H1 (cell line): Measurements from ENCODE around the gene EPB41L5. TPM values are rescaled to one million over a fixed set of nuclear protein-coding genes. Genes with fewer than 3 reads are reported as not detected.
A peak's percentile ranks its signal among the peaks of the same experiment; 100 is the strongest.

Experiments used
- CTCF ChIA-PET: fragments of 300-600 bp; sonication (Branson Sonifier 250); formaldehyde crosslinking; loops from one replicate; lab custom pipeline; 2021; ENCODE audit not compliant: partially characterized antibody; lab: Charles Lee
- POLR2A ChIA-PET: fragments of 300-600 bp; sonication (Branson Sonifier 250); formaldehyde crosslinking; loops from one replicate; lab custom pipeline; 2021; ENCODE audit warnings: inconsistent platforms; ENCODE audit not compliant: partially characterized antibody; lab: Charles Lee
- DNase-seq, 2 experiments: peaks; one replicate each; pipeline versions ENCODE4 v3.0.0 to v3.0.0-alpha.2; 2010 to 2022; ENCODE audit warnings: low spot score in 2 of 2, low read depth in 1 of 2, mixed read lengths in 1 of 2
- FAIRE-seq: peaks from 2 replicates; lab custom pipeline; 2011; peaks lifted over from hg19 to GRCh38; lab: Jason Lieb, UNC
- H2AFZ ChIP-seq: 2 replicates; pipeline ENCODE4 v1.8.1; 2012; ENCODE audit warnings: low read length, inconsistent platforms
- H2AK5ac ChIP-seq: 2 replicates; pipeline ENCODE4 v1.6.1; 2013; ENCODE audit warnings: low read depth, low read length
- H2BK120ac ChIP-seq: replicated peaks from 2 replicates; pipeline ENCODE3; 2013; ENCODE audit warnings: low read depth, low read length, inconsistent platforms
- H2BK12ac ChIP-seq: 2 replicates; pipeline ENCODE4 v1.6.1; 2013; ENCODE audit warnings: low read depth, low read length
- H2BK15ac ChIP-seq: 2 replicates; pipeline ENCODE4 v1.6.1; 2013; ENCODE audit warnings: low read length
- H2BK20ac ChIP-seq: 2 replicates; pipeline ENCODE4 v1.6.1; 2013; ENCODE audit warnings: low read length
- H2BK5ac ChIP-seq: 2 replicates; pipeline ENCODE4 v1.6.1; 2013; ENCODE audit warnings: low read depth, low read length
- H3K14ac ChIP-seq: 2 replicates; pipeline ENCODE4 v1.6.1; 2013; ENCODE audit warnings: inconsistent platforms; ENCODE audit not compliant: insufficient read length
- H3K18ac ChIP-seq: 2 replicates; pipeline ENCODE4 v1.6.1; 2013; ENCODE audit warnings: low read length; ENCODE audit errors: extremely low read depth
- H3K23ac ChIP-seq: 2 replicates; pipeline ENCODE4 v1.6.1; 2013; ENCODE audit warnings: inconsistent platforms; ENCODE audit not compliant: insufficient read length
- H3K23me2 ChIP-seq: 2 replicates; pipeline ENCODE4 v1.6.1; 2013; ENCODE audit warnings: low read depth, low read length
- H3K27ac ChIP-seq: 2 replicates; pipeline ENCODE4 v1.6.1; 2011; ENCODE audit warnings: low read depth, low read length, inconsistent platforms
- H3K27me3 ChIP-seq, 4 experiments: replicated peaks in 1 of 4; 1 replicate in 1 of 4; 2 replicates in 3 of 4; pipeline versions ENCODE4 v1.6.1 to v1.8.1; 2011 to 2013; ENCODE audit warnings: low read length in 3 of 4, mild to moderate bottlenecking in 3 of 4, inconsistent platforms in 2 of 4, mixed read lengths in 2 of 4, moderate library complexity in 1 of 4; ENCODE audit not compliant: control insufficient read depth in 3 of 4, insufficient read depth in 3 of 4; ENCODE audit errors: extremely low read depth in 1 of 4
- H3K36me3 ChIP-seq, 4 experiments: 2 replicates each; pipeline versions ENCODE4 v1.6.1 to v1.8.1; 2011 to 2013; ENCODE audit warnings: mild to moderate bottlenecking in 4 of 4, low read length in 3 of 4, moderate library complexity in 2 of 4, control low read depth in 1 of 4, inconsistent platforms in 1 of 4; ENCODE audit not compliant: insufficient read depth in 4 of 4, control insufficient read depth in 2 of 4
- H3K4ac ChIP-seq: replicated peaks from 2 replicates; pipeline ENCODE3; 2013; ENCODE audit warnings: low read length, low read depth, mixed read lengths, inconsistent platforms; ENCODE audit not compliant: insufficient read length
- H3K4me1 ChIP-seq, 4 experiments: replicated peaks in 1 of 4; 1 replicate in 1 of 4; 2 replicates in 3 of 4; pipeline versions ENCODE4 v1.6.1 to v1.8.1; 2011 to 2013; ENCODE audit warnings: low read length in 3 of 4, inconsistent platforms in 2 of 4, mixed read lengths in 1 of 4; ENCODE audit not compliant: insufficient read depth in 4 of 4, control insufficient read depth in 3 of 4
- H3K4me2 ChIP-seq, 2 experiments: 2 replicates each; pipeline versions ENCODE4 v1.6.1 to v1.8.1; 2011 to 2013; ENCODE audit warnings: low read depth in 2 of 2, low read length in 2 of 2, control low read depth in 1 of 2, inconsistent platforms in 1 of 2, mild to moderate bottlenecking in 1 of 2; ENCODE audit not compliant: insufficient read depth in 1 of 2
- H3K4me3 ChIP-seq, 4 experiments: fragments of 200-600, 300-600 bp in 1 of 4; sonication (generic), shearing (Covaris generic), sonication (Bioruptor Twin) in 1 of 4; 2 replicates each; pipeline versions ENCODE4 v1.5.1 to v1.8.1; 2011 to 2016; ENCODE audit warnings: low read length in 4 of 4, low read depth in 3 of 4, control low read depth in 2 of 4, inconsistent platforms in 2 of 4, mild to moderate bottlenecking in 2 of 4, mixed read lengths in 1 of 4, moderate library complexity in 1 of 4; ENCODE audit not compliant: insufficient read depth in 2 of 4; ENCODE audit errors: extremely low read depth in 1 of 4
- H3K56ac ChIP-seq: replicated peaks from 2 replicates; pipeline ENCODE3; 2013; ENCODE audit warnings: low read depth, mild to moderate bottlenecking, mixed read lengths, low read length, inconsistent platforms; ENCODE audit not compliant: insufficient read length
- H3K79me1 ChIP-seq: 2 replicates; pipeline ENCODE4 v1.6.1; 2013; ENCODE audit warnings: low read depth, low read length, control low read depth
- H3K79me2 ChIP-seq, 2 experiments: 2 replicates each; pipeline versions ENCODE4 v1.6.1 to v1.8.1; 2012 to 2013; ENCODE audit warnings: low read length in 2 of 2, mild to moderate bottlenecking in 2 of 2, inconsistent platforms in 1 of 2; ENCODE audit not compliant: insufficient read depth in 2 of 2, control insufficient read depth in 1 of 2
- H3K9ac ChIP-seq, 4 experiments: replicated peaks in 1 of 4; 1 replicate in 1 of 4; 2 replicates in 3 of 4; pipeline versions ENCODE4 v1.6.1 to v1.8.1; 2011 to 2013; ENCODE audit warnings: low read depth in 3 of 4, low read length in 3 of 4, control low read depth in 2 of 4, mild to moderate bottlenecking in 2 of 4, moderate library complexity in 2 of 4, inconsistent platforms in 1 of 4; ENCODE audit errors: extremely low read depth in 1 of 4
- H3K9me3 ChIP-seq, 2 experiments: 2 replicates each; pipeline versions ENCODE4 v1.6.1 to v1.8.1; 2012 to 2013; ENCODE audit warnings: mild to moderate bottlenecking in 2 of 2, moderate library complexity in 2 of 2, control low read depth in 1 of 2, inconsistent platforms in 1 of 2, low read depth in 1 of 2, low read length in 1 of 2, mixed read lengths in 1 of 2; ENCODE audit not compliant: insufficient read depth in 2 of 2
- H4K20me1 ChIP-seq, 2 experiments: replicated peaks in 1 of 2; 2 replicates each; pipeline versions ENCODE3 to v1.8.1; 2011 to 2013; ENCODE audit warnings: inconsistent platforms in 2 of 2, low read length in 2 of 2, mild to moderate bottlenecking in 1 of 2; ENCODE audit not compliant: insufficient read depth in 2 of 2, control insufficient read depth in 1 of 2
- H4K5ac ChIP-seq: 2 replicates; pipeline ENCODE4 v1.6.1; 2013; ENCODE audit warnings: low read length, low read depth, mixed read lengths, inconsistent platforms; ENCODE audit not compliant: insufficient read length
- H4K8ac ChIP-seq: 2 replicates; pipeline ENCODE4 v1.8.0; 2013; ENCODE audit warnings: mild to moderate bottlenecking, moderate library complexity, low read length, inconsistent platforms; ENCODE audit not compliant: insufficient read depth; ENCODE audit errors: extremely low read depth
- H4K91ac ChIP-seq: replicated peaks from 2 replicates; pipeline ENCODE3; 2013; ENCODE audit warnings: low read length, mixed read lengths, inconsistent platforms; ENCODE audit not compliant: insufficient read length
- JUND ChIP-seq: IDR thresholded peaks from 2 replicates; pipeline ENCODE4 v1.6.1; 2011; ENCODE audit warnings: mild to moderate bottlenecking, improper control_type of control experiment, low read length
- NANOG ChIP-seq: IDR thresholded peaks from 2 replicates; pipeline ENCODE4 v1.6.1; 2011; ENCODE audit warnings: low read length, low read depth, mild to moderate bottlenecking, inconsistent platforms; ENCODE audit not compliant: insufficient read depth, poor library complexity, severe bottlenecking
- RBBP5 ChIP-seq: IDR thresholded peaks from 2 replicates; pipeline ENCODE4 v1.7.1; 2012; ENCODE audit warnings: low read depth, mild to moderate bottlenecking, inconsistent platforms, low read length, moderate library complexity, borderline replicate concordance
- SP1 ChIP-seq: IDR thresholded peaks from 2 replicates; pipeline ENCODE4 v1.6.1; 2011; ENCODE audit warnings: low read depth, low read length
- SP2 ChIP-seq: IDR thresholded peaks from 2 replicates; pipeline ENCODE4 v1.6.1; 2012; ENCODE audit warnings: mild to moderate bottlenecking, low read length, inconsistent platforms
- TBP ChIP-seq: IDR thresholded peaks from 2 replicates; pipeline ENCODE4 v1.6.1; 2011; ENCODE audit warnings: low read depth, low read length, improper control_type of control experiment
- WGBS, 2 experiments: shearing (Covaris generic) in 1 of 2; methylation state at CpG; one replicate each; pipeline versions ENCODE4 v1.1.6 to v1.1.7; 2013 to 2015; ENCODE audit warnings: low lambda C conversion rate in 2 of 2, mixed read lengths in 2 of 2, inconsistent platforms in 1 of 2, low coverage in 1 of 2, missing lambda C conversion rate in 1 of 2; ENCODE audit not compliant: insufficient replicate concordance in 2 of 2, insufficient coverage in 1 of 2, insufficient read length in 1 of 2; ENCODE audit errors: extremely low coverage in 1 of 2, missing lambda C conversion rate in 1 of 2; 5-methylcytosine and 5-hydroxymethylcytosine counted together
- polyA plus RNA-seq, 7 experiments: library from polyadenylated mRNA; depleted of rRNA in 3 of 7; stranded (reverse) in 5 of 7; unstranded in 2 of 7; fragments of >200 nt in 5 of 7; fragments of 200-250 nt in 2 of 7; gene quantifications; 1 replicate in 5 of 7; 2 replicates in 1 of 7; 4 replicates in 1 of 7; pipeline versions ENCODE4 v1.2.1 to v1.2.3, GENCODE V29; 2011 to 2013; ENCODE audit warnings: missing spikeins in 2 of 7, mixed read lengths in 2 of 7
- total RNA-seq: library from RNA; stranded (reverse); fragmentation: NEBNext Ultra II Directional; extraction: Animal tissue kit (Norgen Biotek cat#: 25700); gene quantifications from 2 replicates; pipeline ENCODE4 v1.2.1, GENCODE V29; 2021
- TF ChIP-seq, protein P1 (sequence below): IDR thresholded peaks from 2 replicates; pipeline ENCODE4 v1.6.1; 2012; ENCODE audit warnings: inconsistent platforms

The EPB41L5 gene
- total and polyA plus RNA-seq, 2 of the 8 experiments (the other 6 are each of a cell fraction or from before 2014, with no cell fraction given): 13.5 to 32.3 TPM

DNA sequence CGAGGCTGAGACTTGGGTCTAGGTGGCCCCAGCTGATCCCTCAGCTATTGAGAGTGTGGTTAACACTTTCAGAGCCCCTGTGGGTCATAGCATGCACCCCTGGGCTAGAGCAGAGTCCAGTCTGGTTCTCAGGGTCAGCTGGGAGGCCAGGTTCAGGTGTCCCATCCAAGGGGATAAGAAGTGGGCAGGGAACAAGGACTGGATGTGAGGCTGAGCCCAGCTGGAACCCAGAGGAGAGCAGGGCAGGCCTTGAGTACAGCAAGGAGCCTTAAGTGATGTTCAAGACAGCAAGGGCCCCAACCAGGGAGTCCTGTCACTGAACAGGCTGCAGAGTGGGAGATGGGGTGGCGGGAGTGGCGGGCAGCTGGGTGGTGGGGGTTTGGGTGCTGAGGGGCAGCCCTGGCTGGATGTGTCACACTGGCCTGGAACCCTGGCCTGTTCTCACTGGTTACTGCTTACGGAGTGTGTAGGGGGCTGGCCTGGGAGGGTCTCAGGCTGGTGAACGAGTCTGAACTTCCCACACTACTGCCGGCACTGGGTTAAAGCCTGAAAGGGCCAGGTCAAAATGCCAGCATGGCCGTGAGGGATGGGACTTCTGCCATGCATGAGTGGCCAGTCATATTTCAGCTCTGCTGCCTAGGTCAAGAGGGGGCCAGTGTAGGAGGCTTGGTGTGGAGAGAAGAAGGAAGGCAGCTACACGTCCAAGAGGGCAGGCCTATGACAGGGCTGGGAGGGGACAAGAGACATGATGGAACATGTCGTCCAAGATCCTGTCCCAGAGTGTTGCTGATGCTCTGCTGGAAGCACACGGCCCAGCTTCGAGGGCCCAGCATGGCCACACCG is 196.8 kb downstream of the EPB41L5 start:
- Histone ChIP-seq H2BK15ac (no peak overlapping the region), H2AFZ (no peak overlapping the region), H2BK120ac (no peak overlapping the region), H3K36me3 (no peaks in the 10 kb centered on the region), H3K27ac (no peak overlapping the region), H4K20me1 (peaks cover 0 to 2% of the 10 kb centered on the region in 2 experiments), H4K5ac (no peak overlapping the region), H3K23me2 (no peaks in the 10 kb centered on the region), H4K91ac (no peak overlapping the region), H3K27me3 (no peaks in the 10 kb centered on the region; a peak in 1 of 7 replicates), H2BK20ac (no peak overlapping the region), H3K79me1 (no peaks in the 10 kb centered on the region), H2BK12ac (0 out of 2 replicates have a peak overlapping the region, but pooled peaks have one; percentile 50), H3K4me2 (no peak overlapping the region), H3K4ac (no peak overlapping the region), H3K9ac (no peak overlapping the region), H3K18ac (no peak overlapping the region; the same call in 1 of the 2 replicates), H3K79me2 (no peaks in the 10 kb centered on the region), H3K9me3 (no peaks in the 10 kb centered on the region), H3K14ac (no peak overlapping the region), H3K23ac (no peak overlapping the region), H3K56ac (no peak overlapping the region), H2AK5ac (no peak overlapping the region; the same call in 1 of the 2 replicates), H2BK5ac (no peak overlapping the region), H4K8ac (no peak overlapping the region), H3K4me1 (no peaks in the 10 kb centered on the region), H3K4me3 (no peak overlapping the region)
- FAIRE-seq (no peak), DNase-seq (no peak)
- WGBS, 2 experiments: 88% methylated on average over 12 of the region's 12 CpGs; no CpG with 5 or more reads in 1 of the 2 experiments
- POLR2A ChIA-PET: interaction anchor here (1.4 kb wide), 1 partner anchor 88 kb away, joined by 3 read pairs; no protein-coding TSS in a partner anchor
- CTCF ChIA-PET: interaction anchor here (0.6 to 4.3 kb wide), 6 partner anchors 8 to 234 kb away, joined by 3 to 33 read pairs (median 8); no protein-coding TSS in a partner anchor
- no peak for TF ChIP-seq SP1
- no peak for TF ChIP-seq RBBP5
- TF ChIP-seq JUND: no peak
- TF ChIP-seq TBP: no peak
- TF ChIP-seq, protein P1, sequence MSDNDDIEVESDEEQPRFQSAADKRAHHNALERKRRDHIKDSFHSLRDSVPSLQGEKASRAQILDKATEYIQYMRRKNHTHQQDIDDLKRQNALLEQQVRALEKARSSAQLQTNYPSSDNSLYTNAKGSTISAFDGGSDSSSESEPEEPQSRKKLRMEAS: 0 out of 2 replicates have a peak, but pooled peaks have one; percentile 11
- no peak for TF ChIP-seq NANOG
- TF ChIP-seq SP2: no peak
